Measurements from ENCODE around the gene UNC45B. TPM values are rescaled to one million over a fixed set of nuclear protein-coding genes. Genes with fewer than 3 reads are reported as not detected.
"Not testable (repeated sequence)": the region's sequence is repeated elsewhere in the genome, so short reads cannot be mapped to it uniquely, and the experiment has no call there.

UNC45B gene
- total RNA-seq, 6 experiments from 2014 or later = not detected

GRCh38 chr17:35175638-35176415, 28.2 kb downstream of the UNC45B start:
- Mint-ChIP-seq H3K9me3 (no peaks in the 10 kb centered on the region), H3K4me1 (ENCODE audit: low read depth) (peaks cover 6% of the 10 kb centered on the region), H3K36me3 (ENCODE audit: low read depth) (no peaks in the 10 kb centered on the region), H3K27ac (no peak overlapping the region), H3K4me3 (no peak overlapping the region), H3K27me3 (ENCODE audit: insufficient read depth) (peaks cover 32% of the 10 kb centered on the region)
- TF ChIP-seq, protein P1, sequence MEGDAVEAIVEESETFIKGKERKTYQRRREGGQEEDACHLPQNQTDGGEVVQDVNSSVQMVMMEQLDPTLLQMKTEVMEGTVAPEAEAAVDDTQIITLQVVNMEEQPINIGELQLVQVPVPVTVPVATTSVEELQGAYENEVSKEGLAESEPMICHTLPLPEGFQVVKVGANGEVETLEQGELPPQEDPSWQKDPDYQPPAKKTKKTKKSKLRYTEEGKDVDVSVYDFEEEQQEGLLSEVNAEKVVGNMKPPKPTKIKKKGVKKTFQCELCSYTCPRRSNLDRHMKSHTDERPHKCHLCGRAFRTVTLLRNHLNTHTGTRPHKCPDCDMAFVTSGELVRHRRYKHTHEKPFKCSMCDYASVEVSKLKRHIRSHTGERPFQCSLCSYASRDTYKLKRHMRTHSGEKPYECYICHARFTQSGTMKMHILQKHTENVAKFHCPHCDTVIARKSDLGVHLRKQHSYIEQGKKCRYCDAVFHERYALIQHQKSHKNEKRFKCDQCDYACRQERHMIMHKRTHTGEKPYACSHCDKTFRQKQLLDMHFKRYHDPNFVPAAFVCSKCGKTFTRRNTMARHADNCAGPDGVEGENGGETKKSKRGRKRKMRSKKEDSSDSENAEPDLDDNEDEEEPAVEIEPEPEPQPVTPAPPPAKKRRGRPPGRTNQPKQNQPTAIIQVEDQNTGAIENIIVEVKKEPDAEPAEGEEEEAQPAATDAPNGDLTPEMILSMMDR (IDR thresholded peaks at IDR 0.05) = no peak
- DNase-seq = no peak

DNA sequence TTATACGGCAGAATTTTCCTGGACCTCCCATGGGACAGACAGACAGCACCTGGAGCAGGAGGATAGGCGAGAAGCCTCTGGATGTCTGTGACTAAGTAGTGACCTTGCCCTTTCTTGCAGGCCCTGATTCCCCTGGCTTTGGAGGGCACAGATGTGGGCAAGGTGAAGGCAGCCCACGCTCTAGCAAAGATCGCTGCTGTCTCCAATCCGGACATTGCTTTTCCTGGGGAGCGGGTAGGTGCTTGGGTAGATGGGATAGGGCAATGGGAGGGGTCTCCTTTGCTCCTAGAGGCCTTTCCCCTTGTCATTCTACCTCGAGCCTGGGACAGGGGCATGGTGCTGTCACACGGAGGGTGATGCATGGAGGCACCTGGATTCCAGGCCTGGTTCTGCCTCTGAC, 29.3 kb downstream of the UNC45B start:
- Mint-ChIP-seq H3K27ac (no peak overlapping the region), H3K36me3 (ENCODE audit: low read depth) (no peaks in the 10 kb centered on the region), H3K27me3 (ENCODE audit: insufficient read depth) (peaks cover 32% of the 10 kb centered on the region), H3K4me1 (ENCODE audit: low read depth) (peaks cover 2% of the 10 kb centered on the region), H3K4me3 (no peak overlapping the region), H3K9me3 (no peaks in the 10 kb centered on the region)
- DNase-seq = no peak
- TF ChIP-seq, protein P1 (IDR thresholded peaks at IDR 0.05) = no peak

GRCh38 chr17:35179379-35179778, 31.8 kb downstream of the UNC45B start:
- H3K27ac Mint-ChIP-seq; H3K4me1 Mint-ChIP-seq (ENCODE audit: low read depth); H3K9me3 Mint-ChIP-seq; H3K36me3 Mint-ChIP-seq (ENCODE audit: low read depth); DNase-seq; H3K4me3 Mint-ChIP-seq: not testable (repeated sequence)
- peaks cover 39% of the 10 kb centered on the region for H3K27me3 Mint-ChIP-seq (ENCODE audit: insufficient read depth)

GRCh38 chr17:35183332-35183731, 35.7 kb downstream of the UNC45B start:
- peaks cover 14% of the 10 kb centered on the region for H3K27me3 Mint-ChIP-seq (ENCODE audit: insufficient read depth)
- H3K27ac Mint-ChIP-seq = no peak overlapping the region
- TF ChIP-seq, protein P1 (IDR thresholded peaks at IDR 0.05) = no peak
- no peaks in the 10 kb centered on the region for H3K4me1 Mint-ChIP-seq (ENCODE audit: low read depth)
- H3K36me3 Mint-ChIP-seq (ENCODE audit: low read depth) = no peaks in the 10 kb centered on the region
- no peak overlapping the region for H3K4me3 Mint-ChIP-seq
- DNase-seq = no peak
- H3K9me3 Mint-ChIP-seq = no peaks in the 10 kb centered on the region

- Mint-ChIP-seq H3K27ac (no peak overlapping the region), H3K4me1 (ENCODE audit: low read depth) (no peaks in the 10 kb centered on the region), H3K27me3 (ENCODE audit: insufficient read depth) (peaks cover 14% of the 10 kb centered on the region), H3K4me3 (no peak overlapping the region), H3K36me3 (ENCODE audit: low read depth) (no peaks in the 10 kb centered on the region), H3K9me3 (no peaks in the 10 kb centered on the region)
- TF ChIP-seq, protein P1 (IDR thresholded peaks at IDR 0.05) = no peak
- no peak for DNase-seq
These were observed 36.7 kb downstream of the UNC45B start for GRCh38 chr17:35184274-35184673.

- Mint-ChIP-seq H3K27me3 (ENCODE audit: insufficient read depth) (peaks cover 9% of the 10 kb centered on the region), H3K36me3 (ENCODE audit: low read depth) (no peaks in the 10 kb centered on the region), H3K9me3 (no peaks in the 10 kb centered on the region), H3K4me3 (no peak overlapping the region), H3K4me1 (ENCODE audit: low read depth) (no peaks in the 10 kb centered on the region), H3K27ac (no peak overlapping the region)
- DNase-seq = no peak
- TF ChIP-seq, protein P1 (IDR thresholded peaks at IDR 0.05) = no peak
These were observed 38.2 kb downstream of the UNC45B start for GRCh38 chr17:35185849-35186248.
